GM20000 (cell line): ENCODE results near the gene IL1R2.

Source experiments
- DNase-seq: peaks from one replicate; pipeline ENCODE4 v3.0.0; 2012; ENCODE audit warnings: low spot score
- TF ChIP-seq, protein P1 (sequence below): IDR thresholded peaks from 2 replicates; pipeline ENCODE4 v1.5.1; 2012; ENCODE audit warnings: mild to moderate bottlenecking, control low read depth; ENCODE audit errors: extremely low read depth, missing control alignments

The IL1R2 gene

DNA sequence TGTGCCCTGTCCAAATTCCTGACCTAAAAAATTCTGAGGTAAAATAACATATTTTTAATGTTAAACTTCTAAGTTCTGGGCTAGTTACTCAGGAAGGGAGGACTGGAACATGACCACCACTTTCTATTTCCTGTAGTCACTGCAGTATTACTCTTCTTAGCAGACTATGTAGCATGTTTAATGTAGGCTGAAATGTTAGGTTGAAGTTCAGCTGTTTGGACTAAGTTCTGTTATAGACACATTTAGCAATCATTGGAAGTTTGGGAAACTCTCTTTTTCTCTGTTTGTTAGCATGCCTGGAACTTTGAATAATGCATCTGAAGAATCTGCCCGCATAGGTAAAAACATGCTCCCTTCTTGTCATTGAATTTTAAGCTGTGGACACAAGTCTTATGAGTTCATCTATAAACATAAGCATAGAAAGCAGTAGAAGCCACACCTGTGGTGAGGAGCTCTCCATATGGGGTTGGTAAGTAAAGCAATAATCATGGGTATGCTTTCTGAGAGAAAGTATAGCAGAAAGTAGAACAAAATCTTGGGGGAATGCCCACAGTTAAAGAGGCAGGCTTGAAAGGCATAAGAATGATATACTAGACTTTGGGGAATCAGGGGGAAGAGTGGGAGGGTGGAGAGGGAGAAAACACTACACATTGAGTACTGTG is 52.6 kb downstream of the IL1R2 start:
- no peak for DNase-seq
- TF ChIP-seq, protein P1, sequence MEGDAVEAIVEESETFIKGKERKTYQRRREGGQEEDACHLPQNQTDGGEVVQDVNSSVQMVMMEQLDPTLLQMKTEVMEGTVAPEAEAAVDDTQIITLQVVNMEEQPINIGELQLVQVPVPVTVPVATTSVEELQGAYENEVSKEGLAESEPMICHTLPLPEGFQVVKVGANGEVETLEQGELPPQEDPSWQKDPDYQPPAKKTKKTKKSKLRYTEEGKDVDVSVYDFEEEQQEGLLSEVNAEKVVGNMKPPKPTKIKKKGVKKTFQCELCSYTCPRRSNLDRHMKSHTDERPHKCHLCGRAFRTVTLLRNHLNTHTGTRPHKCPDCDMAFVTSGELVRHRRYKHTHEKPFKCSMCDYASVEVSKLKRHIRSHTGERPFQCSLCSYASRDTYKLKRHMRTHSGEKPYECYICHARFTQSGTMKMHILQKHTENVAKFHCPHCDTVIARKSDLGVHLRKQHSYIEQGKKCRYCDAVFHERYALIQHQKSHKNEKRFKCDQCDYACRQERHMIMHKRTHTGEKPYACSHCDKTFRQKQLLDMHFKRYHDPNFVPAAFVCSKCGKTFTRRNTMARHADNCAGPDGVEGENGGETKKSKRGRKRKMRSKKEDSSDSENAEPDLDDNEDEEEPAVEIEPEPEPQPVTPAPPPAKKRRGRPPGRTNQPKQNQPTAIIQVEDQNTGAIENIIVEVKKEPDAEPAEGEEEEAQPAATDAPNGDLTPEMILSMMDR = no peak

DNA sequence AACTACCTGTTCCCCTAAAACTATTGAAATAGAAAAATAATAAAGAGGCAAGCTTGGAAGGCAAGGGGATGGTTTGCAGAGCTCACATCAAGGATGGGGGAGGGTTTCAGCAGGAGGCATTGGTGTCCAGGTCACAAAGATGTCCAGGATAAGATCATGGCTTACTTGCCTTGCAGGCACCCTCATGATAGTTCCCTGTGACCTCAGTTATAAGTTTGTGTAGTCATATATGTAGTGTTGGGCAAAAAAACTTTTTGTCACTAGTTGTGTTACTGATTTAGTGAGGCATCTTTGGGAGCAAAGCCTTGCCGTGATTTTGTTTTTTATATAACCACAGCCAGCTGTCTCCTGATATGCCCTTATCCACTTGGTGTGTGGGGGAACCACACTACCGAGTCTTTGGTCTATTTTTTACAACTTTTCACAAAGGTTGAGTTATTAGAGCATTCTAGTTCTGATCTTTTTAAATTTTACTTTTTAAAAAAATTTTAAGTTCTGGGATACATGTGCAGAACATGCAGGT is 53.3 kb downstream of the IL1R2 start:
- no peak for DNase-seq
- TF ChIP-seq, protein P1 = no peak

DNA sequence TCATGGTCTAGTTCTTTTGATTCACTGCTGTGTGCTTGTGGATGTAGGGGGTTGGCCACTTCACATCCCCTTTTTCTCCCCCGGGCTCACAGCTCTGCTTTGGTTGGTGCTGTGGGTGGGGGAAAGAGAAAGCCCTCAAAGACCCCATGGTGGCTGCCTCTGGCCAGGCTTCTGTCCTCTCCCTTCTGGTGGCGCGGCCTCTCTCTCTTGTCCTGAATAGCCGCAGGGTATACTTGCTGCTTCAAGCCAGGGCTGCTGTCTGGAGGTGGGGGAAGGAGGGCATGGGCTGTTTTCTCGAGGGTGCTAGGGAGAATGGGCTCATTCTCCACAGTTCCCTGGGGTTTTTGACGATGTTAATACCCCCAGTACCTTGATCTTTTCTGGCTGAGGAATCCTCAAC is 53.9 kb downstream of the IL1R2 start:
- TF ChIP-seq, protein P1 = no peak
- DNase-seq = no peak

DNA sequence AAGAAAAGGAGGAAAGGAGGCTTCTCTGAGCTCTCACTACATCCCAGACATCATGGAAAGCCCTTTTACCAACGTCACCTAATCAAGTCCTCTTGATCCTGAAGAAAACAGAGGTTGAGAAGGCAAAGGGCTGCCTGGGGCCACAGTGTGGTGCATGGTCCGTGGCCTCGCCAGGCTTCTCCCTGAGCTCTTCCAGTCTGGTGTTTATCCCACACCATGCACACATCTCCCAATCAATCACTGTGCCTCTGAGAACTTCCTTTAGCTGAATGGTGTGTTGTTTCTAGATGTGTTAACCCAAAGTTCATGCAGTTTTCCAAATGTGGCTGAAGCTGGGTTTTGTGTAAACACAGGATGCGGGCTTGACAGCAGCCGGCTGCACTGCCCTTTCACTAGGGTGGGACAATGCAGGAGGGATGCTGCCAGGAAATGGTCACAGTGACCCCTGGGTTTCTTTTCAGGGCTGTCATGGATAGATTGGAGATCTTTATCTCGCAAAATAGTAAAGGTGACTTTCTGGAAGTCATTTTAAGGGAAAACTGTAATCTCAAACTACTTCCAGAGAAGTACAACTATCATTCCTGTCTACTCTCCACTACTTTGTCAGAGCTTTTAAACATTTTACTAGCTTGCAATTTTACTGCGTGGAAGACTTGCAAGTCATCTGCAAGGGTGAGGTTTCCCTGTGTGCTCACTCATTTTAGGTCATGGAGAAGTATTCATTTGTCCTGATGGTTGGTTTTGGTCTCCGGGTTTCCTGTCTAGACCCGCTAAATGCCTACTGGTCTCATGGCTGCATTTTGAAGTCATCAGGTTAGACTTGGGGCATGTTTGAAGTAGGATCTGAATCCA is 54.6 kb downstream of the IL1R2 start:
- TF ChIP-seq, protein P1 = no peak
- no peak for DNase-seq

DNA sequence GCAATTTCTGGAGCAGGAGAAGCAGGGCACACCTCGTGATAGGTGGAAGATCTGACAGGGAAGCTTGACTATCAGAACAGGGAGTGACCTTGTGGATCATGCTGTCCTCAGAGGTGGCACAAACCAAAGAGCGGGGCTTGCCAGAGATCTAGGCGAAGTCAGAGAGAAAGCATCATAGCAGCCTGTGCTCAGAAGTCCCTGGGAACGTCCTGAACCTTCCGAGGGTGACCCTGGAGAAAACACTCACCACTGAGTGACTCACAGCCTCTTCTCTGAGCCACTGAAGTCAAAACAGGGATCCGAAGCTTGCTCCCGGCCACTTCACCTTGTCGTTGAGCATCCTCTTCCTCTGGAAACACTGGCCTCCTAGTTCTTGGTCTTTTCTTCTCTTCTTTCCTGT is 56.7 kb downstream of the IL1R2 start:
- TF ChIP-seq, protein P1 = no peak

DNA sequence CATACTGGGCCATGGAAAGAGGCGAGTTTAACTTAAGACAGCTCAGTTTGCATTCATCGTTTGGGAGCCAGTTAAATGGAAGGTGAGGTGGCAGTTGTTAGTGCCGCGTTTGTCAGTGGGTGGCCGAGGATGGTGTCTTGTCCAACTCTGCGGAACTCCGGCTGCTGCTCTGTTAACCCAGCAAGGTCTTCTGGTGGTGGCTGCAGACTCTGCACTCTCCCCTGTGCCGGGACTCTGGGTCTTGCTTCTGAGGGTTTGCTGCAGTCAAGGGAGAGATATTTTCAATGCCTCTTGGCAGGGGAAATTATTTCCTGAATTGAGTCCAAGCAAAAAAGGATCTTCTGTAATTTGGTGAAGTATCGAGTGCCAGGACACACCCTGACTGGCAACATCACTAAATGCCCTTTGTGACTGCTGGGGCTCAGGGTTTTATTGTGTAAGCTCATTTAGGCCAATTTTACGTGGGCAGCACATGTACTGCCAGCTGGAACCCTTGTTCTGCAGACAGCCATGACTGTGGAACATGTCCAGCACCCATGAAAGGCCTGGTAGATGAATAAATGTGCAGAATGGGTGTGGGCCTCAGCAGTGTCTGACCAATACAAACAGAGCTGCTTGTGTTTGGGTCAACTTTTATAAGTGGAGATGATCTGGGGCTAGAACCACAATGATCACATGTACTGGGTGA is 58.1 kb downstream of the IL1R2 start:
- TF ChIP-seq, protein P1 = no peak
- DNase-seq = no peak

More for the DNA sequence above, 56.7 kb downstream of the IL1R2 start:
- DNase-seq = no peak
